Measurements from ENCODE around the gene NT5C.

- no peak for TF ChIP-seq CTCF (IDR thresholded peaks at IDR 0.05; ENCODE audit: low read depth, low read length, poor library complexity, severe bottlenecking)
- no peak for TF ChIP-seq EZH2phosphoT487 (IDR thresholded peaks at IDR 0.05; ENCODE audit: borderline replicate concordance, low read length)
These were observed 36.6 kb downstream of the NT5C start for GRCh38 chr17:75094871-75095399.

Measured in DOHH2 (cell line).